ENCODE measurements around the gene COL11A1. TPM values are rescaled to one million over a fixed set of nuclear protein-coding genes. Genes with fewer than 3 reads are reported as not detected.

COL11A1 gene
- total and polyA plus RNA-seq, 5 experiments from 2014 or later, result not detected

DNA sequence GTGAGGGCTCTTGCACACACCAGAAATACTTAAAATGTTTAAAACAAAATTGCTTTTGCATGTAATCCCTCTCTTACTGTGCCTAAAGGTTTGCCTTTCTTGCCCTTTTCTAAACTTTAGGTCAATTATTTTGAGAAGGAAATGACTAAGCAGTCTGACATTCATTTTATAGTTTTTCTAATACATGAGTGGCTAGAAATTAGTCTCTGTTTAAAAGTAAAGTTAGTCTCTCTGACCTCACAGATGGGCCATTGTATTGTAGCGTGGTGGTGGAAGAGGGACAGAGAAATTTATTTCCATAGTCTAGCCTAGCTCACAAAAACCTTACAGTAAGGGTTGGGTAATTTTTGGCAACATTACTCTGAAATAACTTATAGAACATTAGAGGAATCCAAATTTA is 3.6 kb upstream of the COL11A1 start:
- POLR2A ChIA-PET, result no interaction called here

DNA sequence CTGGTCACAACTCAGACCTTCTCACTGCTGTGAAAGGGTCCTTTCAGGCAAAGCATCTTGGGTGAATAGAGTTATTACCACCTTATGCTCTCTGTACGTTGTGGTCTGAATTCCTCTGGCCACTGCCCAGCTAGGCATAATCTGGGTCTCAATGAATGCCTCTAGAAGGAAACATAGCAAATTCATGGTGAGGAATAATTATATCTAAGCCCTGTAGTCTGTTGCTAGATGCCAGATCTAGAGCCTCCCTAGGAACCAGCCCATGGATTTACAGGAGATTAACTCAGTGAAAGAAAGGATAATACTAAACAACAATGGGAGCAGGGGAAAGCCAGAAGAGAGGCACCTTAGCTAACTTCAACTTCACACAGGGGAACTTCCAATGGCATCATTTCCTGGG is 2.4 kb upstream of the COL11A1 start:
- peaks cover 5 to 16% (median 10%) of the 10 kb centered on the region in 4 donors for H3K4me1 Mint-ChIP-seq
- H3K4me3 Mint-ChIP-seq, result no peak overlapping the region
- peaks cover 0 to 2% (median 0%) of the 10 kb centered on the region in 9 donors for H3K9me3 Mint-ChIP-seq
- POLR2A ChIA-PET, result no interaction called here
- peaks cover 0 to 3% (median 0%) of the 10 kb centered on the region in 3 donors for H3K36me3 Mint-ChIP-seq
- H3K27ac Mint-ChIP-seq, result no peak overlapping the region
- peaks cover 16 to 33% (median 28%) of the 10 kb centered on the region in 5 donors for H3K27me3 Mint-ChIP-seq
- no peak for DNase-seq
- ATAC-seq, result no peak

More for the DNA sequence above, 3.6 kb upstream of the COL11A1 start:
- DNase-seq (no peak), ATAC-seq (no peak)
- H3K27me3 Mint-ChIP-seq, result peaks cover 11 to 30% (median 20%) of the 10 kb centered on the region in 5 donors
- H3K27ac Mint-ChIP-seq, result no peak overlapping the region
- H3K36me3 Mint-ChIP-seq, result peaks cover 0 to 3% (median 0%) of the 10 kb centered on the region in 3 donors
- H3K4me1 Mint-ChIP-seq, result peaks cover 2 to 12% (median 6%) of the 10 kb centered on the region in 4 donors
- H3K9me3 Mint-ChIP-seq, result peaks cover 0 to 5% (median 0%) of the 10 kb centered on the region in 9 donors
- no peak overlapping the region for H3K4me3 Mint-ChIP-seq

- ATAC-seq, result no peak
- H3K9me3 Mint-ChIP-seq, result peaks cover 0 to 2% (median 0%) of the 10 kb centered on the region in 9 donors
- H3K27ac Mint-ChIP-seq, result no peak overlapping the region
- peaks cover 0 to 3% (median 0%) of the 10 kb centered on the region in 3 donors for H3K36me3 Mint-ChIP-seq
- DNase-seq, result no peak
- peaks cover 5 to 16% (median 10%) of the 10 kb centered on the region in 4 donors for H3K4me1 Mint-ChIP-seq
- H3K27me3 Mint-ChIP-seq, result peaks cover 16 to 33% (median 28%) of the 10 kb centered on the region in 5 donors
- POLR2A ChIA-PET, result no interaction called here
- H3K4me3 Mint-ChIP-seq, result no peak overlapping the region
Observed at GRCh38 chr1:103109311-103109920, 1.1 kb upstream of the COL11A1 start.

DNA sequence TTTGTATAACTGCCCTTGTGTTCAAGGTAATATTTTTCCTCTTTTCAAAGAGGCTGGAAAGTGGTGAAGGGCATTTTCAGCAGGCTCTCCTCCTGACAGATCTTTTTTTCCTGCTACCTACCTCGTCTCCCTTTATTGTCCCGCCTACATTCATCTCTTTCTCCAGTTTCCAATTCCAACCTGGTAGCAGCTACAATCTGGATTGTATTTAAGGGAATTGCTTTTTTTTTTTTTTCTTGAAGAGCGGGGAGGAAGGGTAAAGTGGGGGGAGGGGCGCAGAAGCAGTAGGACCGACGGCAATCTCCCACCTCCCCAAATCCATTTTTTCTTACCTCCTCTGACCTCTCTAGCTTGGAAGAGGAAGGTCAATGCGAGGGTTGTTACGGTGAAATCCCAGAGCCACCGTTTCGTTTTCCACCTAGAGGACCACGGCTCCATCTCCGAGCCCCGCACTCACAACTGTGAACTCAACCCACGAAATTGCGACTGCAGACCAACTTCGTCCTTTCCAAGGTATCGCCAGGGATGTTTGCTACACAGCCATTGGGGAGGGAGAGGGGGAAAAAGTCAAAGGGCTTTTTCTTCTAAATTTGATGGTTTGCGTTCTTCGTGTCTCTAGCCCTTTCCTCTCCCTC is 464 bp downstream of the COL11A1 start:
- Mint-ChIP-seq H3K4me3 (peak overlapping the region in 6 of 10 donors; percentile 1 to 33 (median 10)), H3K36me3 (peaks cover 0 to 3% (median 0%) of the 10 kb centered on the region in 3 donors), H3K4me1 (peaks cover 5 to 16% (median 10%) of the 10 kb centered on the region in 4 donors), H3K27me3 (peaks cover 16 to 33% (median 28%) of the 10 kb centered on the region in 5 donors), H3K9me3 (peaks cover 0 to 2% (median 0%) of the 10 kb centered on the region in 9 donors), H3K27ac (no peak overlapping the region)
- ATAC-seq (no peak), DNase-seq (no peak)
- POLR2A ChIA-PET, result no interaction called here

DNA sequence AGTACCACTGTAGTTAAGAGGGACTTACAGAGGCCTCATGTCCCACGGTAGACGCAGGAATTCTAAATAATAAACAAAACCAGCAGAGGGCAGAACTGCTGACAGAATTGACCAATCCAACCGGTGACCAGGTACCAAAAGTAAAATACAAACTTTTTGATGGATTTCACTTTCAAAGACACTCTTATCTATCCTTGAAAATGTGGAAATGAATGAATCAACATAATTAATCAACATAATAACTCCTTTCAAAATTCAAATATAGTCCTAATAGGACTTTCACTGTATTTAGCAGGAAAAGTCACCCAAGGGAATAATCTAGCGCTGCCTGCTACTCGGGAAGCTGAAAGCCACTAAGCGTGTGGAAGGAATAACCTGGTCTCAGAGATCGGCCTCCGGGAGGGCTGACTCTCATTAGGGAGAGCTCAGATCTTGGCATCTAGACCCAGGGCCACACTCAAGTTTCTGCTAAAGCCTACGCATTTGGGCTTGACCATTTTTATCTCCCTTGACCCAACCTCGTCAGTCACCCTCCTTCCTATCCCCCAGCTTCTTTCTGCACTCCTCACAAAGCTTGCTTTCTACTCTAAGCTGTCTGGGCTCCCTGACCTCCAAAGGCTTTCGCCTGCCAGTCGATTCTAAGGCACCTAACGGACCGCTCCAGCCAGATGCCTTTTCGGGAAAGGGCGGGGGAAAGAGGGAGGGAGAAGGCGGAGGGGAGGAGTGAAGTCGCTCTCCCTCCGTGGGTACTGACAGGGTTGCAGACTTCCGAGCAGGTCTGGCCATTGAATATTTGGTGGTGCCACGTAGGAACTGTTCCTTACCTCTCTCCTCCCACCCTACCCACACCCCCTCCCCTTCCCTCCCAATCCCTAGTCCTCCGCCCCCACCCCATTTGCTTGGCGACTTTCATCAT is 1.6 kb downstream of the COL11A1 start:
- peaks cover 5 to 16% (median 10%) of the 10 kb centered on the region in 4 donors for H3K4me1 Mint-ChIP-seq
- peaks cover 0 to 2% (median 0%) of the 10 kb centered on the region in 9 donors for H3K9me3 Mint-ChIP-seq
- ATAC-seq, result no peak
- peaks cover 16 to 33% (median 28%) of the 10 kb centered on the region in 5 donors for H3K27me3 Mint-ChIP-seq
- no peak for DNase-seq
- H3K4me3 Mint-ChIP-seq, result peak overlapping the region in 8 of 10 donors; percentile 5 to 68 (median 22)
- POLR2A ChIA-PET, result no interaction called here
- H3K36me3 Mint-ChIP-seq, result peaks cover 0 to 3% (median 0%) of the 10 kb centered on the region in 3 donors
- peak overlapping the region in 1 of 10 donors; percentile 24 for H3K27ac Mint-ChIP-seq

GRCh38 chr1:103101399-103101798 is 6.9 kb downstream of the COL11A1 start:
- POLR2A ChIA-PET, result no interaction called here
- Mint-ChIP-seq H3K9me3 (peaks cover 0 to 3% (median 0%) of the 10 kb centered on the region in 9 donors), H3K4me3 (no peak overlapping the region), H3K4me1 (peaks cover 0 to 3% (median 1%) of the 10 kb centered on the region in 4 donors), H3K27ac (no peak overlapping the region), H3K27me3 (peaks cover 0 to 3% (median 2%) of the 10 kb centered on the region in 5 donors), H3K36me3 (no peaks in the 10 kb centered on the region)
- ATAC-seq, result no peak
- DNase-seq, result no peak

GRCh38 chr1:103089221-103089620 is 19.1 kb downstream of the COL11A1 start:
- H3K27ac Mint-ChIP-seq, result no peak overlapping the region

GRCh38 chr1:103087256-103087655 is 21.1 kb downstream of the COL11A1 start:
- Mint-ChIP-seq H3K36me3 (no peaks in the 10 kb centered on the region), H3K27ac (no peak overlapping the region), H3K4me1 (no peaks in the 10 kb centered on the region), H3K9me3 (peaks cover 0 to 5% (median 0%) of the 10 kb centered on the region in 9 donors), H3K4me3 (no peak overlapping the region), H3K27me3 (no peaks in the 10 kb centered on the region)
- ATAC-seq (no peak), DNase-seq (no peak)
- POLR2A ChIA-PET, result no interaction called here

More at GRCh38 chr1:103089221-103089620, 19.1 kb downstream of the COL11A1 start:
- Mint-ChIP-seq H3K4me3 (no peak overlapping the region), H3K9me3 (peaks cover 0 to 10% (median 0%) of the 10 kb centered on the region in 9 donors), H3K27me3 (no peaks in the 10 kb centered on the region), H3K36me3 (no peaks in the 10 kb centered on the region), H3K4me1 (no peaks in the 10 kb centered on the region)
- no peak for ATAC-seq
- no peak for DNase-seq
- POLR2A ChIA-PET, result no interaction called here

DNA sequence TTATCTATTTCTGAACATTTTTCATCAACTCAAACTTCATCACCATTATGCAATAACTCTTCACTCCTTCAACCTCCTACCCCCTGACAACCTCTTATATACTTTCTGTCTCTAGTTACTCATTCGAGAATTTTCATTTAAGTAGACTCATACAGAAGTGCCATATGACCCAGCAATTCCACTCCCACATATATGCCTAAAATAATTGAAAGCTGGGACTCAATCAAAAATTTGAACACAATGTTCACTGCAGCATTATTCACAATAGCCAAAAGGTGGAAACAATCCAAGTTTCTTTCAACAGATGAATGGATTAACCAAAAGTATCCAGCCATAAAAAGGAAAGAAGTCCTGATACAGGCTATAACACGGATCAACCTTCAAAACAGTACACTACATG is 24.1 kb downstream of the COL11A1 start:
- Mint-ChIP-seq H3K4me3 (no peak overlapping the region), H3K27ac (no peak overlapping the region), H3K27me3 (no peaks in the 10 kb centered on the region), H3K36me3 (no peaks in the 10 kb centered on the region), H3K9me3 (peaks cover 0 to 2% (median 0%) of the 10 kb centered on the region in 9 donors), H3K4me1 (no peaks in the 10 kb centered on the region)
- ATAC-seq (no peak), DNase-seq (no peak)
- POLR2A ChIA-PET, result no interaction called here

DNA sequence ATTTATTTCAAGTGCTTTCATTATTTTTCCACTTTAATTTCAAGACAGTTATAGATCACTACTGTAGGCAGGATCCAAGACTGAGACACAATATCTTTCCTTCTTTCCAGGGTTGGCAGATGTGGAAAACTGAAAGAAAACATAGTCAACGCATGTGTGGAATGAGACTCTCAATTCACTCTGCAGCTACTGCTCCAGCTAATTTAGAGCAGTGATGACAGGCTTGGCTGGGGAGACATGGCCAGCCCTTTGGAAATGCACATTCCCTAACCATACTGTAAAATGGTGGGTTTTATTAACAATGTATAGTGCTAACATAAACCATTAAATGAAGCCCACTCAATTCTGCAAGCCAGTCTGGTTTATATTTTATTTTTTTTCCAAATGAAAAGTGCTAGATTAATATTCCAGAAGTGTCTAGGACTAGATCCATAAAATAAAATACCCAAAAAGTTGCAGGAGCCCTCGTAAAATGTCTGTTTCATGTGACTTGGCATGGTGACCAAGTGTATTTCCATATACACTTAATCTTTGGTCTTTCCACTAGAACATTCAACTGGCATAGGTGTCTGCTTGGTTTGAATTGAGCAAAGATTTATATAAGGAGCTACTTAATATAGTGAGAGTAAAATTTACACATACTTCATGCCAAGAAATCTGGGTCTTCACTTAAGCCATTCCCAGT is 32.9 kb downstream of the COL11A1 start:
- no peak for ATAC-seq
- DNase-seq, result no peak
- POLR2A ChIA-PET, result no interaction called here
- no peaks in the 10 kb centered on the region for H3K4me1 Mint-ChIP-seq
- no peak overlapping the region for H3K4me3 Mint-ChIP-seq
- H3K9me3 Mint-ChIP-seq, result peaks cover 0 to 9% (median 0%) of the 10 kb centered on the region in 9 donors
- H3K27ac Mint-ChIP-seq, result no peak overlapping the region
- no peaks in the 10 kb centered on the region for H3K36me3 Mint-ChIP-seq
- no peaks in the 10 kb centered on the region for H3K27me3 Mint-ChIP-seq

GRCh38 chr1:103074224-103074623 is 34.1 kb downstream of the COL11A1 start:
- H3K9me3 Mint-ChIP-seq, result peaks cover 0 to 9% (median 0%) of the 10 kb centered on the region in 9 donors
- no peak for DNase-seq
- no peak overlapping the region for H3K4me3 Mint-ChIP-seq
- H3K4me1 Mint-ChIP-seq, result no peaks in the 10 kb centered on the region
- H3K36me3 Mint-ChIP-seq, result no peaks in the 10 kb centered on the region
- no peaks in the 10 kb centered on the region for H3K27me3 Mint-ChIP-seq
- POLR2A ChIA-PET, result no interaction called here
- no peak overlapping the region for H3K27ac Mint-ChIP-seq
- no peak for ATAC-seq

GRCh38 chr1:103069201-103069600 is 39.1 kb downstream of the COL11A1 start:
- H3K4me3 Mint-ChIP-seq, result no peak overlapping the region
- no peaks in the 10 kb centered on the region for H3K36me3 Mint-ChIP-seq
- POLR2A ChIA-PET, result no interaction called here
- H3K4me1 Mint-ChIP-seq, result no peaks in the 10 kb centered on the region
- DNase-seq, result no peak
- H3K27ac Mint-ChIP-seq, result no peak overlapping the region
- ATAC-seq, result no peak
- H3K9me3 Mint-ChIP-seq, result peaks cover 0 to 4% (median 0%) of the 10 kb centered on the region in 9 donors
- no peaks in the 10 kb centered on the region for H3K27me3 Mint-ChIP-seq
